Ishikawa (cell line): ENCODE data around the gene NUDC.

ENCODE experiments used
- CEBPB ChIP-seq: IDR thresholded peaks from 2 replicates; pipeline ENCODE4 v1.6.1; 2012
- CREB1 ChIP-seq: IDR thresholded peaks from 2 replicates; pipeline ENCODE4 v1.6.1; 2012; ENCODE audit warnings: low read depth
- EGR1 ChIP-seq: IDR thresholded peaks from 2 replicates; pipeline ENCODE4 v1.6.1; 2012
- EP300 ChIP-seq: IDR thresholded peaks from 2 replicates; pipeline ENCODE4 v1.6.1; 2012; ENCODE audit warnings: borderline replicate concordance
- FOXM1 ChIP-seq: IDR thresholded peaks from 2 replicates; pipeline ENCODE4 v1.6.1; 2012; ENCODE audit warnings: low read depth, borderline replicate concordance
- MAX ChIP-seq: IDR thresholded peaks from 2 replicates; pipeline ENCODE4 v1.6.1; 2012
- NFIC ChIP-seq: IDR thresholded peaks from 2 replicates; pipeline ENCODE4 v1.6.1; 2012
- RAD21 ChIP-seq: IDR thresholded peaks from 2 replicates; pipeline ENCODE4 v1.6.1; 2012; ENCODE audit warnings: low read depth
- REST ChIP-seq: IDR thresholded peaks from 2 replicates; pipeline ENCODE4 v1.6.1; 2012; ENCODE audit warnings: low read depth, mild to moderate bottlenecking
- TAF1 ChIP-seq: IDR thresholded peaks from 2 replicates; pipeline ENCODE4 v1.6.1; 2012; ENCODE audit warnings: low read depth, mild to moderate bottlenecking
- TCF12 ChIP-seq: IDR thresholded peaks from 2 replicates; pipeline ENCODE4 v1.6.1; 2012; ENCODE audit warnings: low read depth
- TEAD4 ChIP-seq: IDR thresholded peaks from 2 replicates; pipeline ENCODE4 v1.6.1; 2012
- USF1 ChIP-seq: IDR thresholded peaks from 2 replicates; pipeline ENCODE4 v1.6.1; 2012
- YY1 ChIP-seq: IDR thresholded peaks from 2 replicates; pipeline ENCODE4 v1.6.1; 2012; ENCODE audit warnings: low read depth
- ZBTB7A ChIP-seq: IDR thresholded peaks from 2 replicates; pipeline ENCODE4 v1.6.1; 2012; ENCODE audit warnings: low read depth

Gene NUDC

DNA sequence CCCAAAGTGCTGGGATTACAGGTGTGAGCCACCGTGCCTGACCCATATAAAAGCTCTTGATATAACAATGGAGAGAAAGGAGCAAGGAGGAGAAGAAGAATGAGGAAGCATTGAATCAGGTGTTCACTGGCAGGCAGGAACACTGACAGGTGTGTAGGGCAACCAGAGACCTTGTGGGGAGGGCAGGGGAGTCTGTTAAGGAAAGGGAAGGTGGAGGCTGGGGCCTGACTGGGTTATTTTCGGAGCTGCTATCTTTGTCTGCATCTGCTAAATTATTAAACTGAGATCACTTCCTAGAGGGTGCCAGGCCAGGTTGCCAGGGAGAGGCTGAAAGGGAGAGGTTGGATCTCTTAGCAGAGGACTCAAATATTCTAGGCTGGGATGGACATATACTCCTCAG, 65.1 kb downstream of the NUDC start:
- TF ChIP-seq EGR1 (no peak), FOXM1 (no peak), CREB1 (no peak), NFIC (no peak), MAX (no peak), TAF1 (no peak), YY1 (no peak), REST (no peak), TCF12 (no peak)

- TF ChIP-seq TAF1 (no peak), RAD21 (no peak), CREB1 (no peak), FOXM1 (no peak), EP300 (no peak), MAX (no peak), ZBTB7A (no peak), NFIC (no peak), CEBPB (no peak)
Observed at GRCh38 chr1:26991310-26992116, 70.0 kb downstream of the NUDC start.

GRCh38 chr1:26993237-26994019, 71.9 kb downstream of the NUDC start, which contains the start of gene TRNP1:
TSS of gene TRNP1 (plus strand) at chr1:26993692. CDS start at chr1:26993787, 95 bp downstream.
- no peak for TF ChIP-seq USF1
- TF ChIP-seq ZBTB7A: no peak
- TF ChIP-seq TEAD4: peak; percentile 22; the same call in 1 of the 2 replicates
- no peak for TF ChIP-seq TCF12
- TF ChIP-seq EGR1: no peak
- TF ChIP-seq RAD21: no peak
- 0 out of 2 replicates have a peak, but pooled peaks have one; percentile 4 for TF ChIP-seq MAX
- TF ChIP-seq REST: no peak
- TF ChIP-seq YY1: 0 out of 2 replicates have a peak, but pooled peaks have one; percentile 22
- no peak for TF ChIP-seq FOXM1
- no peak for TF ChIP-seq EP300

GRCh38 chr1:26994020-26994786, 72.7 kb downstream of the NUDC start:
- no peak for TF ChIP-seq ZBTB7A

GRCh38 chr1:26994787-26995517, 73.4 kb downstream of the NUDC start:
- TF ChIP-seq CEBPB: no peak
- no peak for TF ChIP-seq EP300
- TF ChIP-seq TAF1: no peak
- no peak for TF ChIP-seq REST
- TF ChIP-seq USF1: no peak
- no peak for TF ChIP-seq YY1
